ENCODE results near the gene DTNB.

The DTNB gene

DNA sequence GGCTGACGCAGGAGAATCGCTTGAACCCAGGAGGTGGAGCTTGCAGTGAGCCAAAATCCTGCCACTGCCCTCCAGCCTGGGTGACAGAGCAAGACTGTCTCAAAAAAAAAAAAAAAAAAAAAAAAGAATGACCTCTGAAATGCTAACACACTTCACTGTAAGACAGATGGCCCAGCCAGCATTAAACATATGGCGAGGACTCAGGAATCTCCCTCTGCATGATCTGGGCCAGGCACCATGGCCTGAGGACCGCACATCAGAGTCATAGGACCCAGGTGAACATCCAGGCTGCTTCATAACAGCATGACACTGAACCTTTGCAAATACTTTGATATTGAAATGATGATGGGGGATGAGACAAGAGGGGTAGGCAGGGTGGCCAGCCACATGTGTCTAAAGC lies 275.6 kb downstream of the DTNB start:
- Histone ChIP-seq H3K9me3 (ENCODE audit: severe bottlenecking) (peaks cover 2% of the 10 kb centered on the region), H3K36me3 (no peaks in the 10 kb centered on the region; the same call in 1 of the 2 replicates), H3K27ac (peak overlapping the region; percentile 64), H3K4me3 (ENCODE audit: low read depth, low read length) (no peak overlapping the region), H3K27me3 (ENCODE audit: insufficient read depth, low read depth, severe bottlenecking) (no peaks in the 10 kb centered on the region)
- TF ChIP-seq, protein P1, sequence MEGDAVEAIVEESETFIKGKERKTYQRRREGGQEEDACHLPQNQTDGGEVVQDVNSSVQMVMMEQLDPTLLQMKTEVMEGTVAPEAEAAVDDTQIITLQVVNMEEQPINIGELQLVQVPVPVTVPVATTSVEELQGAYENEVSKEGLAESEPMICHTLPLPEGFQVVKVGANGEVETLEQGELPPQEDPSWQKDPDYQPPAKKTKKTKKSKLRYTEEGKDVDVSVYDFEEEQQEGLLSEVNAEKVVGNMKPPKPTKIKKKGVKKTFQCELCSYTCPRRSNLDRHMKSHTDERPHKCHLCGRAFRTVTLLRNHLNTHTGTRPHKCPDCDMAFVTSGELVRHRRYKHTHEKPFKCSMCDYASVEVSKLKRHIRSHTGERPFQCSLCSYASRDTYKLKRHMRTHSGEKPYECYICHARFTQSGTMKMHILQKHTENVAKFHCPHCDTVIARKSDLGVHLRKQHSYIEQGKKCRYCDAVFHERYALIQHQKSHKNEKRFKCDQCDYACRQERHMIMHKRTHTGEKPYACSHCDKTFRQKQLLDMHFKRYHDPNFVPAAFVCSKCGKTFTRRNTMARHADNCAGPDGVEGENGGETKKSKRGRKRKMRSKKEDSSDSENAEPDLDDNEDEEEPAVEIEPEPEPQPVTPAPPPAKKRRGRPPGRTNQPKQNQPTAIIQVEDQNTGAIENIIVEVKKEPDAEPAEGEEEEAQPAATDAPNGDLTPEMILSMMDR (IDR thresholded peaks at IDR 0.05; ENCODE audit: low read depth, low read length): no peak
- peak; percentile 80 for DNase-seq

DNA sequence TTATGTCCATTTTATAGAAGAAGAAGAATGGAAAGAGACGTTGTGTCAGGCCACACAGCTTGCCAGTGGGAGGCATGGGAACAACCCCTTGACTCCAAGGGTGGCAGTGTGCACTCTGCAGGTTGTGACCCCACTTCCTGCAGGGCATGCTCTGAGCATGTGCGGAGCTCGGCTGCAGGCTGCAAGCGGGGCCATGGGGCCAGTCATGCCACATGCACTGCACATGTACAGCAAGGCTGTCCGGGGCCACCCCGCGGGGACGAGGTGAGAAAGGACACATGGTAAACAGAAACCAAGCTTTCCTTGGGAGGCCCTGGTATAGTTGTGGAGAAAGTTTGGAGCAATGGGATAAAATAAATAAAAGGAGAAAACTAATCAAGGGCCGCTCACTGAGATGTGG lies 284.2 kb downstream of the DTNB start:
- Histone ChIP-seq H3K4me3 (ENCODE audit: low read depth, low read length) (no peak overlapping the region), H3K9me3 (ENCODE audit: severe bottlenecking) (no peaks in the 10 kb centered on the region), H3K27ac (no peak overlapping the region), H3K27me3 (ENCODE audit: insufficient read depth, low read depth, severe bottlenecking) (no peaks in the 10 kb centered on the region), H3K36me3 (no peaks in the 10 kb centered on the region)
- TF ChIP-seq, protein P1 (IDR thresholded peaks at IDR 0.05; ENCODE audit: low read depth, low read length): no peak
- no peak for DNase-seq

DNA sequence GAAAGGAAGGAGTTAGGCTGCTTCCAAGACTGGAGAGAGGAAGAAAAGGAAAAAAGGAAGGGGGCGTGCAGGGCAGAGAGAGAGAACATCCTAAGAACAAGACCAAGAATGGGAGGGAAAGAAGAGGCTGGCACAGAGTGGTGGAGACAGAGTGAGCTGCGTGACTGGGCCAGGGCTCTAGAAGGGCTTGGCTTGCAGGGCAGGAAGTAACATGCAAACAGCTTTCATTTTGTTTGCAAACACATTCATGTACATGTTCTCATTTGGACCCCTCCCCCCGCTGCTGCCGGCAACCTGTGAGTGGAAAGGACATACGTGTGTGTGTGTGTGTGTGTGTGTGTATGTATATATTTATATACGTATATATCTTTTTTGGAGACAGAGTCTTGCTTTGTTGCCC lies 284.9 kb downstream of the DTNB start:
- no peaks in the 10 kb centered on the region for H3K9me3 ChIP-seq (ENCODE audit: severe bottlenecking)
- H3K27ac ChIP-seq: no peak overlapping the region
- TF ChIP-seq, protein P1 (IDR thresholded peaks at IDR 0.05; ENCODE audit: low read depth, low read length): no peak
- H3K27me3 ChIP-seq (ENCODE audit: insufficient read depth, low read depth, severe bottlenecking): no peaks in the 10 kb centered on the region
- H3K4me3 ChIP-seq (ENCODE audit: low read depth, low read length): no peak overlapping the region
- H3K36me3 ChIP-seq: no peaks in the 10 kb centered on the region
- DNase-seq: no peak

DNA sequence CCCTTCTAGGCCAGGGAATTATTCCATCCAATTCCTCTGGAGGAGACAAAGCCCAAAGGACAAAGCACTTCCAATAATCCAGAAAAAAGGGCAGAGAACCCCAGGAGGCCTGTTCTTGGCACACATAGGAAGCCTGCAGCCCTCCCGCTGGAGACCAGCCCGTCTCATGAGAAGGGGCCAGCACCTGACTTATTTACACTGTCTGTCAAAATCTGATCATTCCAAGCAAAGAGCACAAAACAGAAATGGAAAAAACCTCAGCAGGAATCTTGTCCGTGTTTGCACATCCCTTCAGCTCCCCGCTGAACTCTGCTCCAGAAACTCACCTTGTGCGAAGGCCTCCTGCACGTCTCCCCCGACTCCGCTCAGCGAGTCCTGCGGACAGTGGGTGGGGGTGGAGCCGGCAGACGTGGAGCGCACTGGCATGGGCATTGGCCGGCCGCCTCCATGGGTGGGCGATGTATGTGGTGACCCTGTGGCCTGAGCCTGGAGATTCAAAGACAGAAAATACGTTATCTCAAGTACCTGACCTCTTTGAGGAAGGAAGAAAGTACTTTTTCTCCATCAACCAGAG lies 285.4 kb downstream of the DTNB start:
- H3K36me3 ChIP-seq: no peaks in the 10 kb centered on the region
- TF ChIP-seq, protein P1 (IDR thresholded peaks at IDR 0.05; ENCODE audit: low read depth, low read length): no peak
- H3K9me3 ChIP-seq (ENCODE audit: severe bottlenecking): no peaks in the 10 kb centered on the region
- no peak for DNase-seq
- H3K4me3 ChIP-seq (ENCODE audit: low read depth, low read length): no peak overlapping the region
- no peaks in the 10 kb centered on the region for H3K27me3 ChIP-seq (ENCODE audit: insufficient read depth, low read depth, severe bottlenecking)
- no peak overlapping the region for H3K27ac ChIP-seq

DNA sequence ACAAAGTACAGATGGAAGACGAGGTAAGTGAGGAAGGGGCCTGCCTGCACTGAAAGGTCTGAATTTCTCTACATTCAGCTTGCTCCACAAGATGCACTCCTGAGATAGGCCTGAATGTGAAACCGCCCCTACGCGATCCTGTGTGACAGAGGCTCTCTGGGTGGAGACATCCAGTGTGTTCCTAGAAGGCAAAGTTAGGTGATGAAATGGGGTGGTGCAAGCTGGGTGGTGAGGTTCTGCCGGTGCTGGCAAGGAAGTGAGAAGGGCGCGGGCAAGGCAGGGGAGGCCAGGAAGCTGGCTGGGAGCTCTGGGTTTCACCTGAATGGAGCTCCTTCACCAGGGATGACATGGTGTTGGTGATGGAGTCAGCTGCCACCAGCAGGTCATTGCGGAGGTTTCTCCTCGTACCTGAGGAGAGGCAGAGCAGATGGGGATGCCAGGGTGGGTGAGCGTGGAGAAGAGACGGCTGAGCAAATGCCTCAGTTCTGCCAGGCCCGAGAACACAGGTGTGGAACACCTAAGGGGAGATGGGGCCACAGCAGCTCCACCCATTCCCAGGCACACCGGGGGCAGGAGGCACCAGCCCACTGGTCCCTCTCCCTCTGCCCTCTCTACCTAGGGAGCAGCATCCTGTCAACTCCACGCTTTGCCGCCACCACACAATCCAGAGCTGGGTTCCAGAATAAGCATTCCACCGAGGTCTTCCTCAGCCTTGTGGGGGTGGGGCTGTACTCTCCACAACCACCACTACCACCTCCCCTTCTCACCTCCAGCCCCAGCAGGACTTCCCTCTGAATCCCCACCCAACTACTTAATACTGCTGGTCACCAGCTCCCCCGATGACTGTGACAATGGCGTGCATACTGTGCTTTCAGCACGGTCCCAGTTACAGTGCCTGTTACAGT lies 286.2 kb downstream of the DTNB start:
- Histone ChIP-seq H3K4me3 (ENCODE audit: low read depth, low read length) (no peak overlapping the region), H3K9me3 (ENCODE audit: severe bottlenecking) (no peaks in the 10 kb centered on the region), H3K27me3 (ENCODE audit: insufficient read depth, low read depth, severe bottlenecking) (no peaks in the 10 kb centered on the region), H3K36me3 (no peaks in the 10 kb centered on the region), H3K27ac (no peak overlapping the region)
- TF ChIP-seq, protein P1 (IDR thresholded peaks at IDR 0.05; ENCODE audit: low read depth, low read length): no peak
- peak; percentile 5 for DNase-seq
